HPDE6-E6E7 (cell line): ENCODE results near the gene IFT57.

Source experiments
- DNase-seq: peaks from one replicate; pipeline ENCODE4 v3.0.0; 2011; ENCODE audit warnings: missing footprints; ENCODE audit errors: extremely low spot score

Gene IFT57

DNA sequence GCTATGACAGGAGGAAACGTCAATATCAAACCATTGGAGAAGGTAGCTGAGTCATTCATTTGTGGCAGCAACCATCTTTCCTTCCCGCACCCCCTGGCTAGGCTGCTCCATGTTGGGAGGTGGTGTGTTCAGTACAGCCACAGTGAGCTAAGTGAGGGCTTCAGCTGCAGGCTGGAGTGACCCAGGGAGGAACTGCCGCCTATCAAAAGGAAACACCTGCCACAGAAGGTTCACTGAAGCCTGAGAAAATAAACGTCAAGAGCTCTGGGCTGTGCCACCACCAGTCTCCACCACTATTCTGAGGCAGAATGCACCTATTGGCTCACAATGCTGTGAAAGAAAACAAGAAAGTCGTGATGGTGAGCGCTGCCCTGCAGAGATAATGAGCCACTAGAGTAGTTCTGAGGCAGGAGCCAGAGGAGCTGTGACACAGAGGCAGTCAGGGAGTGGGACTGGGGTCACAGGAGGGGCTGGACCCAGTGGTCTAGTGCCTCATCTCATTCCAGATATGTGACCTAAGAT lies 96.6 kb downstream of the IFT57 start:
- DNase-seq: no peak

DNA sequence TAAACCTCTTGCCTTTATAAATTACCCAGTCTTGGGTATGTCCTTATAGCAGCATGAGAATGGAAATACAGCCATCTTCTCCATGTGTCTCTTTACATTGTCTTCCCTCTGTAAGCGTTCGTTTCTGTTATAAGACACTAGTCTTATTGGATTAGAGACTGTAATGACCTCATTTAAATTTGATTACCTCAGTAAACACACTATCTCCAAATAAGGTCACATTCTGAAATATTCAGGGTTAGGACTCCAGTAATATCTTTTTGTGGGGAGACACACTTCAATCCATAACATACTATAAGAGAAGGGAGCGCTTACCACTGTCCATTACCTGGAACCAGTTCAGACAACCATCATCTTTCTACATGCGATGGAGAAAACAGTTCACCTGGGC lies 97.1 kb downstream of the IFT57 start:
- no peak for DNase-seq

DNA sequence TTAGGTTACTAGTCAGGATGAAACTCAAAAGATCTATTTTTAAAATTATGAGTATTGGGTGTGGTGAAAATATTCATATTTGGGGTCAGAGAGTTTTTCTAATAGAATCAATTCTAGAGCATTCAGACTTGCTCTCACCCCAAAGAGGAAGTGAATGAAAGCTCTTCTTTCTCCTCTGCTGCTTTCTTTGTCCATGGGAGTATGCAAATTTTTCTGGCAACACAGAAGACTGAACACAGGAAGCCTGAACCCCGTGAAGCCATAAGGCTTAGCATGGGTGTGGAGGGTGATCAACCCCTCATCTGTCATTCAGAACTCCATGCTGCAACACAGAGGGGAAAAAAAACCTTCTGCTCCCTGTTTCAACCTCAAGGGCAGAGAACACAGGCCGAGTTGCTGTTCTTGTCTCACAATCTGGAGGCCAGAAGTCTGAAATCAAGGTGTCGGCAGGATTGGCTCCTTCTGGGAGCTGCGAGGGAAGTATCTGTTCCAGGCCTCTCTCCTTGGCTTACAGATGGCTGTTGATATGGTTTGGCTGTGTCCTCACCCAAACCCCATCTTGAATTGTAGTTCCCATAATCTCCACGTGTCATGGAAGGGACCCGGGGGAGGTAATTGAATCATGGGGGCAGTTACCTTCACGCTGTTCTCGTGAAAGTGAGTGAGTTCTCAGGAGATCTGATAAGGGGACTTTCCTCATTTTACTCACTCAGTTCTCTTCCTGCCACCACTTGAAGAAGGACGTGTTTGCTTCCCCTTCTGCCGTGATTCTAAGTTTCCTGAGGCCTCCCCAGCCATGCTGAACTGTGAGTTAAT lies 97.7 kb downstream of the IFT57 start:
- DNase-seq: no peak

GRCh38 chr3:108123326-108123725 lies 98.9 kb downstream of the IFT57 start:
- no peak for DNase-seq

- DNase-seq: no peak
Observed at GRCh38 chr3:108122276-108122675, 99.9 kb downstream of the IFT57 start.

DNA sequence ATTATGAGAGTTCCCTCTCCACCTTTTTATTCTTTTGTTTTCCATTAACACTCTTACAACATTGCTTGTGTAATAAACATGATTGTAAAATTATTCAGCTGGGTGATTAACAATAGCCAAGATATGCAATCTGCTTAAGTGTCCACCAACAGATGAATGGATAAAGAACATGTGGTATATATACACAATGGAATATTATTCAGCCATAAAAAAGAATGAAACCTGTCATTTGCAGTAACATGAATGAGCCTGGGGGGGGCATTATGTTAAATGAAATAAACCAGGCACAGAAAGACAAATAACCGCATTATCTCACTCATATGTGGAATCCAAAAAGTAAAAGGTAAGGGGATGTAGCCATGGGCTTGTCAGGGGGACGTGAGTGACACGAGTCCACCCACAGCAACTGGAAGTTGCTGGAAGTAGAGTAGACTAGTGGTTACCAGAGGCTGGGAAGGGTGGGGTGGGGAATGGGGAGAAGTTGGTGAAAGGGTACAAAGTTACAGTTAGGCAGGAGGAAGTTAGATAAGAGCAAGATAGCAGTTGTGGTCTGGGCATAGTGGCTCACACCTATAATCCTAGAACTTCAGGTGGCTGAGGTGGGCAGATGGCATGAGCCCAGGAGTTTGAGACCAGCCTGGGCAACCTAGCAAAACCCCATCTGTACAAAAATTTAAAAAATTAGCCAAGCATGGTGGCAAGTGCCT lies 102.7 kb downstream of the IFT57 start:
- DNase-seq: no peak

- DNase-seq: no peak
Observed at GRCh38 chr3:108118038-108118768, 104.0 kb downstream of the IFT57 start.

DNA sequence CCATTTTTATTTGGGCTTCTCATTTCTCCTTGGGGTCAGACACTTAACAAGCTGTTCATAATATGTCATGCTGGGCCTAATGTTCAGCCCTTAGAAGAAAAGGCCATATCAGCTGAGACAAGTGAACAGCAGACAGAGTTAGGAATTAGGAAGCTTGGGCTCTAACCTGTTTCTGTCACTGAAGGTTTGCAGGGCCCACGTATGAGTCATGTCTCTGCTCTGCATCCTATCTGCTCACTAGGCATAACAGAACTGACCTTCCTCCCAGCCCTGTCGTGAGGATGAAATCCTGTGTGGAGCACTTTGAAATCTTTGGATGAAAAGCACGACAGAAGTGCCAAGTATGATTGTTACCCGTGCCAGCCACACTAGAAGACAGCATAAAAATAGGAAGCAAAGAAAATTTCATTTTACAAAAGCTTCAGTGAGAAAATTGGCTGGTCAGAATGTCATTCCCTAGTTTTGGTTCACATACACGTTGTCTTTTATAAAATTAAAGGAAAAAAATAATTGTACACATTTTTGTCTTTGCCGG lies 104.9 kb downstream of the IFT57 start:
- DNase-seq: peak; percentile 41

DNA sequence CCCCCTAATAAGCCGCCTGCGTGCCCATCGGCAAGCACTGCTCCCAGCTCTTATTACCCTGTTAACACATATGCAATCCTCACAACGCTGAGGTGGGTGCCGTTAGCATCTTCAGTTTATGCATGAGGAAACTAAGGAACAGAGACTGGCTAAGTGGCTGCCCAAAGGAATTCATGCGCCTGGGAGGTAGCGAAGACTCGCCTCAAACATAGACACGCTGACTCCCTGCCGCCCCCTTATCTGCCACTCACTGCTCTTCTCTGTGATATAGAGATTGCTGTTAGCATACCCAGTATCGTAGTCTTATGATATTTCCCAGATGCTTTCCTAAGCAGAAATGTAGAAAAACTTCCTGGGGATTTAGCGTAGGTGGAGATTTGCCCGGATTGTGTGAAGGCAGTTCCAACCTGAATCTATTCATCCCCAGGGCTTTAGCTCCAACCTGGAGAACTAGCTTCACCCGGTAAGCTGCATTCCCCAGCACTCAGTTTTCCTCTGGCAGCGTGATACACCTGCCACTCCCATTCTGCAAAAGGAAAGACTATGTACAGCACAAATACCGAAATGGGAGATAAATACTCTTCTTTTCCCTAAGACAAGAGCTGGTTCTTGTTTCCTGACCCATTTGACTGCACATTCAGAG lies 107.7 kb downstream of the IFT57 start:
- DNase-seq: no peak

DNA sequence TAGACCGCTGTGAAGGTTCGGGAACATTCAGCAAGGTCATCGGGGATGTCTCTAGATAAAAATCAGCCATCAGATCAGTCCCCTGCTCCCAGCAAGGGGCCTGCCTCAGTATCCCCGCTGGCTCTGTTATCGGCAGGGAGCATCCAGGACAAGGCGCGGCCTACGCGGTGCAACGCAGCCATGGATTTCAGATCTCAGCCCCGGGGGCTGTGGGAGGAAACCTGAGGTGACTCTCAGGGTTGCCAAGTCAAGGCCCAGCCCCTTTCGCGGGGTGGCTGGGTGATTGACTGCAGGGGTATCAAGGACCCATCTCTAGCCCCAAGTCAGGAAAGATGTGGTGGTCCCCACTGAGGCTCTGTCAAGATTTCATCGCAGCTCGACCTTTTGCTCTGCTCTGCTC lies 108.2 kb downstream of the IFT57 start:
- DNase-seq: no peak

DNA sequence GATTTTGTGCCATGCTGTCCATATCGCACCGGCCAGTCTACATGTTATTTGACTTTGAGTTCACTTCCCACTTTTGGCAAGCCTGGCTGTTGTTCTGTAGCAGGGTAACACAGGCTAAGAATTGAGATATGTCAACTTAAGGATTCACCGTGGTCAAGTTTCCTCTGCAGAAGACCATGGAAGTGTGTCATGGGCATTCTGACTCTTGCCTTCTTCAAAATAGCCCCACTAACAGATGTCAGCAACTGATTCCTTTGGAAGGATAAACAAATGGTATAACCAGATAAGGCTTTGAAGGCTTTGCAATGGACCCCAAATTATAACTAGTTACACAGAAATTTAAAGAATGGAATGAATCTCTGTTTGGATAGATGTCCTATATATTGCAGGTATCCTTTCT lies 111.3 kb downstream of the IFT57 start:
- no peak for DNase-seq
